Measurements from ENCODE around the gene APOBEC3G. TPM values are rescaled to one million over a fixed set of nuclear protein-coding genes. Genes with fewer than 3 reads are reported as not detected.
A peak's percentile ranks its signal among the peaks of the same experiment; 100 is the strongest.

APOBEC3G gene
- total and polyA plus RNA-seq, 2 of the 13 experiments (the other 11 are each of a cell fraction or from before 2014, with no cell fraction given): 3.2 to 4.1 TPM

- in situ Hi-C loops (cut with HindIII; ENCODE audit: extremely low pct_ligation_motif_present, low pct_unique_long_range_greater_than_20kb): no loop called here
- no peaks in the 10 kb centered on the region for H3K27me3 ChIP-seq (ENCODE audit: control insufficient read depth in 1 of 2, insufficient read depth in 2 of 2, low read length in 2 of 2)
- peak overlapping the region; percentile 78 for H3K4me2 ChIP-seq (ENCODE audit: low read depth, low read length)
- no peak overlapping the region for H2AFZ ChIP-seq (ENCODE audit: low read length)
- peaks cover 2% of the 10 kb centered on the region for H3K79me2 ChIP-seq (ENCODE audit: insufficient read depth, low read length)
- intact Hi-C loops (cut with micrococcal nuclease; ENCODE audit: unreplicated experiment): no loop called here
- DNase-seq (ENCODE audit: low spot score) (no peak), ATAC-seq (no peak), FAIRE-seq (no peak)
- no peaks in the 10 kb centered on the region for H4K20me1 ChIP-seq (ENCODE audit: insufficient read depth, low read length)
- POLR2A ChIA-PET: no interaction called here
- no peaks in the 10 kb centered on the region for H3K36me3 ChIP-seq (replicated peaks in 1 of 2; ENCODE audit: control insufficient read depth in 1 of 2, insufficient read depth in 2 of 2, low read length in 2 of 2)
- peak overlapping the region; percentile 71 to 79 (median 76); a peak in 3 of 6 replicates for H3K4me3 ChIP-seq (replicated peaks in 1 of 3; ENCODE audit: insufficient read depth in 1 of 3, low read depth in 2 of 3, low read length in 3 of 3)
- H3K27ac ChIP-seq (ENCODE audit: extremely low read length, insufficient read depth, low read length): no peak overlapping the region
- TF ChIP-seq HES4 (CRISPR knock-in tag; IDR thresholded peaks at IDR 0.05; ENCODE audit: borderline replicate concordance) (no peak), SMAD9 (CRISPR knock-in tag; IDR thresholded peaks at IDR 0.05) (no peak), ZNF34 (CRISPR knock-in tag; IDR thresholded peaks at IDR 0.05; ENCODE audit: borderline replicate concordance) (no peak), ETV5 (CRISPR knock-in tag; IDR thresholded peaks at IDR 0.05; ENCODE audit: borderline replicate concordance) (no peak), ZNF460 (CRISPR knock-in tag; IDR thresholded peaks at IDR 0.05; ENCODE audit: borderline replicate concordance) (peak; percentile 77), TBL1XR1 (IDR thresholded peaks at IDR 0.05; ENCODE audit: borderline replicate concordance, low read length, partially characterized antibody) (no peak), BRCA1 (CRISPR knock-in tag; IDR thresholded peaks at IDR 0.05) (no peak), TSC22D2 (CRISPR knock-in tag; IDR thresholded peaks at IDR 0.05; ENCODE audit: borderline replicate concordance) (no peak), ZMYM4 (CRISPR knock-in tag; IDR thresholded peaks at IDR 0.05) (no peak), ZNF615 (CRISPR knock-in tag; IDR thresholded peaks at IDR 0.05; ENCODE audit: borderline replicate concordance) (no peak), RFXANK (CRISPR knock-in tag; IDR thresholded peaks at IDR 0.05) (no peak), ASH2L (IDR thresholded peaks at IDR 0.05; ENCODE audit: insufficient read length, low read depth, low read length) (no peak), ZNF225 (CRISPR knock-in tag; IDR thresholded peaks at IDR 0.05) (no peak), ZBTB38 (CRISPR knock-in tag; IDR thresholded peaks at IDR 0.05) (no peak), MLX (CRISPR knock-in tag; IDR thresholded peaks at IDR 0.05) (no peak)
- TF ChIP-seq, protein P1, sequence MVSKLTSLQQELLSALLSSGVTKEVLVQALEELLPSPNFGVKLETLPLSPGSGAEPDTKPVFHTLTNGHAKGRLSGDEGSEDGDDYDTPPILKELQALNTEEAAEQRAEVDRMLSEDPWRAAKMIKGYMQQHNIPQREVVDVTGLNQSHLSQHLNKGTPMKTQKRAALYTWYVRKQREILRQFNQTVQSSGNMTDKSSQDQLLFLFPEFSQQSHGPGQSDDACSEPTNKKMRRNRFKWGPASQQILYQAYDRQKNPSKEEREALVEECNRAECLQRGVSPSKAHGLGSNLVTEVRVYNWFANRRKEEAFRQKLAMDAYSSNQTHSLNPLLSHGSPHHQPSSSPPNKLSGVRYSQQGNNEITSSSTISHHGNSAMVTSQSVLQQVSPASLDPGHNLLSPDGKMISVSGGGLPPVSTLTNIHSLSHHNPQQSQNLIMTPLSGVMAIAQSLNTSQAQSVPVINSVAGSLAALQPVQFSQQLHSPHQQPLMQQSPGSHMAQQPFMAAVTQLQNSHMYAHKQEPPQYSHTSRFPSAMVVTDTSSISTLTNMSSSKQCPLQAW (CRISPR knock-in tag; IDR thresholded peaks at IDR 0.05): 0 out of 2 replicates have a peak, but pooled peaks have one; percentile 3
- TF ChIP-seq, protein P2, sequence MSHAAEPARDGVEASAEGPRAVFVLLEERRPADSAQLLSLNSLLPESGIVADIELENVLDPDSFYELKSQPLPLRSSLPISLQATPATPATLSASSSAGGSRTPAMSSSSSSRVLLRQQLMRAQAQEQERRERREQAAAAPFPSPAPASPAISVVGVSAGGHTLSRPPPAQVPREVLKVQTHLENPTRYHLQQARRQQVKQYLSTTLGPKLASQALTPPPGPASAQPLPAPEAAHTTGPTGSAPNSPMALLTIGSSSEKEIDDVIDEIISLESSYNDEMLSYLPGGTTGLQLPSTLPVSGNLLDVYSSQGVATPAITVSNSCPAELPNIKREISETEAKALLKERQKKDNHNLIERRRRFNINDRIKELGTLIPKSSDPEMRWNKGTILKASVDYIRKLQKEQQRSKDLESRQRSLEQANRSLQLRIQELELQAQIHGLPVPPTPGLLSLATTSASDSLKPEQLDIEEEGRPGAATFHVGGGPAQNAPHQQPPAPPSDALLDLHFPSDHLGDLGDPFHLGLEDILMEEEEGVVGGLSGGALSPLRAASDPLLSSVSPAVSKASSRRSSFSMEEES (CRISPR knock-in tag; IDR thresholded peaks at IDR 0.05): no peak
- no peaks in the 10 kb centered on the region for H3K9me3 ChIP-seq (ENCODE audit: low read length)
- 60% methylated on average over 18 of the region's 19 CpGs for WGBS (ENCODE audit: low lambda C conversion rate)
- no peak overlapping the region for H3K9ac ChIP-seq (ENCODE audit: insufficient read depth, low read depth, low read length)
- H3K4me1 ChIP-seq (ENCODE audit: insufficient read depth, low read length): peaks cover 33% of the 10 kb centered on the region
- CTCF ChIA-PET (ENCODE audit: low intra/inter-chr PET ratio, low total read pairs): no interaction called here
- no TSS peak for BruUV-seq (replicated peaks)
Observed at GRCh38 chr22:39039306-39040126, 37.6 kb upstream of the APOBEC3G start.

Measured in HepG2 (cell line).